HG03565 (cell line): ENCODE results near the gene CTNNA3.

Experiments used
- ATAC-seq: cut with Tn5 transposase; IDR thresholded peaks from one replicate; pipeline ENCODE4 v1.9.1; 2021; ENCODE audit warnings: mild to moderate bottlenecking, moderate library complexity; ENCODE audit not compliant: unreplicated experiment

Gene CTNNA3

DNA sequence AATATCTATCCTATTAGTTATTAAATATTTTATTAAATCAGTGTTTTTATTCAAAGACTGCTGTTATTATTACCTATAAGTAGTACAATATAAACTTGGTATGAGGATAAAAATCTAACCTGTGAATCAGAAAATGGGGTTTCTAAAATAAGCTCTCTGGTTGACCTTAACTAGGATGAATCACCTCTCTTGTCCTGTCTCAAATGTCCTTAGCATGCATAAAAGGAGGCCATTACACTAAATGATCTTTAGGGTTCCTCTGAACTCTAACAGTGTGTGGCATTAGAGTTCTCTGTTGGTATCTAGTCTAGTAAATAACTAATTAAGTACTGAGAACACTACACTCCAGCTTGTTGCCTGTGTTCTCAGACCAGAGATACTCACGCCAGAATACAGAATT is 913.2 kb downstream of the CTNNA3 start:
- no peak for ATAC-seq

DNA sequence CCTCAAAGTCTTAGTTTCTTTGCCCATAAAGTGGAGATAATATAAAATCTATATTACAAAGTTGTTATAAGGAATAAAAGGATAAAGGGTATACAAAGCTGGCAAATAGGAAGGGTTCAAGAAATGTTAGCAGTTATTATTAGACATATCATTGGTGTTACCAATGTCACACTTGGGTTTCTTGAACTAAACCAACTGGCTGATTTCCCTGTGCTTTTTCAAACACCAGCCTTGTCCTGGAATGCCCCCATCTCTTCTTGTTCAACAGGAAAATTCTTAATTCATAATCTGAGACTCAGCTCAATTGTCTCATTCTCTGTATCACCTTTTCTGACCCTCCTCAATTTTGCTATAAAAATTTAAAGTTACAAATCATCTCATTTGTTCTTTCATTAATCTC is 913.9 kb downstream of the CTNNA3 start:
- ATAC-seq = no peak

GRCh38 chr10:66780796-66781195 is 915.2 kb downstream of the CTNNA3 start:
- ATAC-seq = no peak

GRCh38 chr10:66778351-66778750 is 917.6 kb downstream of the CTNNA3 start:
- no peak for ATAC-seq

DNA sequence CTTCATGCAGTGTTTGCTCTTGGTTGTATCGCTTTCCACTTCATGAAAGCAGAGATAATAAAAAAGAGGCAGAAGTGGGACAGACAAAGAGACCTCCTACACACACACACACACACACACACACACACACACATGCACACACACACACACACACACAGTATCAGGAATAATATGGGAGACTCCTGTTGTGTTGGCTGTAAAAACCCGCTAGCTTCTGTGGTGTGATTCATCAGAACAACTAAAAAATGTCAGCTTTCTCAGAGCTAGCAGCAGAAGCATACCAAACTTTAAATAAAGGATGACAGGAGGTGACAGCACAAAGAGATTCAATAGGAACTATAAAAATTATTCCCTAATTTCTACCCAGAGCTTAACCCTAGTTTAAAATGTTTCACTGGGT is 918.3 kb downstream of the CTNNA3 start:
- ATAC-seq = no peak

DNA sequence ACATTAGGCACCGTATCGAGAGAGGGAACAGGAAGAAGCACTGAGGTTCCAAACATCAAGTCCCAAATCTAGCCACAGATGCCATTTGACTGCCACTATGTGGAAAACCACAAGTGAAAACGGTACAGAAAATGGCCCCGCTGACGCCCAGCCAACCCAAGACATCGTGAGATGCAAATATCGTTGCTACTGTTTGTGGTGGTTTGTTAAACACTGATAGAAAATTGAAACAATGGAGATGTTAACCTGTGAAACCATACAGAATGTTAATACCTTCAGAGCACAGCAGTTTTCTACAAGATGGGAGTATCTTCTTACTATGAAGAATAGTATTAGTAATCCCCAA is 922.5 kb downstream of the CTNNA3 start:
- no peak for ATAC-seq

DNA sequence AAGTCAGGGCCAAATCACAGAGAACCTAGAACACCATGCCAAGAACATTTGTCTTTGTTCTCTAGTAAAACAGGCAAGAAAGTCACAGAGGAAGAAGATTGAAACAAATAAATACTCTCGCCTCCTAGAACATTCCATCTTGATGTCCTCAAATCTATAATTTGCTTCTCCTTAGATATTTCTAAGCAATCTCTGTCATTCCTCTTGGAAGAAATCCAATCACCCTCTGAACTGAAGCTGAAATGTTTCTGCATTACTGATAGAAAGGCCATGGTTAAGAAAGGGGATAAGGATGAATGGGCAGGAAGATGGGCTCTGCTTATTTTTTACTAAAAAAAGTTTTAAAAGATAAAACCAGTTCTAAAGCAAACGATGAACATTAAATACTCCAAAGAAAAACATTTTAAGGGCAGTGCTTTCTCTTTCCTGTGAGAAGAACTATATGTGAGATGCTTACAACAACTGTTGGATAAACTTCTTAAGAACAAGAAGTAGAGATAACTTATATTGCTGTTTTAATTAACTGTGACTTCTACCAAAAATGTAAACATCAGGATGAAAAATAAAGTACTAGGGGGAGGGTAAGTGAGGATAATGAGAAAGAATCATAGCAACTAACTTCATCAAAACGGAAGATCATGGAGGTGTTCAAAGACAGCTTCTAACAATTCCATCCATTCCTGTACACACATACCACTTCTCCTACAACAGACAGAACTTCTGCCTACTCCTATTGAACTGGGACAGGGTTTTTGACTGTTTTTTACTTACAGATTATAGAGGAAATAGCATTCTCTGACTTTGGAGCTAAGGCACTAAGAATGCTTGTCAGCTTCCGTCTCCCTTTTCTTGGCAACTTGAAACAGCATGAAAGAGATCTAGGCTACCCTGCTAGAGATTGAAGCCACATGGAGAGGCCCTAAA is 923.2 kb downstream of the CTNNA3 start:
- no peak for ATAC-seq

DNA sequence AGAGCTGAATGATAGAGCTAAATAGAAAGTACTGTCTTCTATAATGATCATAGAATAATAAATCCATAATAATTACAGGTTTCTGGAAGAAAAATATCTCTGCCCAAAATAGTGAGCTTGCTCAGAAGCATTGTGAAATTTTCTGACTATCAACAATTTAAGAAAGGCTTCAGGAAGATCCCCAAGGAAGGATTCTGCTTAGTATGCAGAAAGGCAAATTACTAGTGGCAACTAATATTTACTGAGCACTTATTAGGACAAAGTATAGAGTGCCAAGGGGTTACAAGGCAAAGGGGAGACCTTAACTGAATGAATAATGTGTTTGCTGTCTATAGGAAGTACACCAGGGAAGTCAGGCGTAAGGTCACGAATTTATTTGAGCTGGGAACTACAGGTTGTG is 928.3 kb downstream of the CTNNA3 start:
- ATAC-seq = no peak

DNA sequence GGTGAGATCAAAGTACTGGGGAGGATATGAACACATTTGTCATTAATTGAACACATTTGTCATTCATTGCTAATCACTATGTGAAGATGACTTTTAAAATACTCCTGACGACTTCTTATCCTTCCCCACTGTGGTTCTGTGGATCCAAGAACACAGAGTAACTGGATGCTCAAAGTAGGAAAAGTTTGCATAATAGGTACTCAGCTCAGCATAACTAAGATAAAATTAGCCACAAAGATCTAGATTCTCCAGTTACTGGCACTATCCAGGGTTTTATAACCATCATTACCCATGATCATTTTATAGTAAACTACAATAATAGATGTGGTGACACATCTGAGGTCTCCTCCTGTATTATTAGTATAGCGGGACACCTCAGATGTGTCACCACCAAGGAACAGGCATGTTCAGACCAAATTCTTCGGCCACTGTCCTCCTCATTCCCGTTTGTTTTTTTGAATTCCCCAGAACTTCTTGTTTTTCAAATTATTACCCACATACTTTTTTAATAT is 933.7 kb downstream of the CTNNA3 start:
- no peak for ATAC-seq

DNA sequence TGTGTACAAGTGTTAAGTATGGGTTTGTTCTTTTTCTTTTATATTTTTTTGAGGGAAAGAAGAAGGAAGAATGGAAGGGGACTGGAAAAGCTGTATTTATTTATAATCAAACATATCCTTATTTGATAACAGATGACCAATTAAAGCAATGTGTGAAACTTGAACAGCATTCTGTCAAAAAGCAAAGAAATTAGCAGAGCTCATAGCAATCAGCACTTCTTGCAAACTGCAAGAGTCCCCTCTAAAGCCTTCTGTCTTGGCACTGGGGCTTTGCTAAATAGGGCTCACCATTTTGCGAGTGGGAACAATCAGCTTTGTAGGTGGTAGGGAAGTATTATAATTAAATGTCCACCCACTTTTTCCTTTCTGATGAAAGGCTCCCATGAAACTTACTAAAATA is 935.1 kb downstream of the CTNNA3 start:
- ATAC-seq = no peak

DNA sequence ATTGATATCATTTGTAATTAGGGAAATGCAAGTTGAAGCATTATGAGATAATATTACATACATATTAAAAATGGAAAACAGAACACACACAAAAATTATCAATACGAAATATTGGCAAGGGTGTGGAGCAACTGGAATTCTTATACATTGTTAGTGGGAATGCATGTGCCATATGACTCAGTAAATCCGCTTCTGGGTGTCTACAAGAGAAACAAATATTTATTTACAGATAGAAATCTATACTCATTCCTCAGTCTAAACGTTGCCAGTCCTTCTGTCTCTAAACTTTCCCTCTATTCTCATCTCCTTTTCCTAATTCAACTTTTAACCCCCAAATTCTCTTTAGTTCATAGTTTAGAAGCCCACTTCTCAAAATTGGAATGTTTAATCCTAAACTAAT is 940.5 kb downstream of the CTNNA3 start:
- no peak for ATAC-seq

- no peak for ATAC-seq
Observed at GRCh38 chr10:66752714-66753113, 943.3 kb downstream of the CTNNA3 start.

GRCh38 chr10:66748217-66748616 is 947.8 kb downstream of the CTNNA3 start:
- no peak for ATAC-seq

- ATAC-seq = no peak
Observed at GRCh38 chr10:66747451-66747850, 948.5 kb downstream of the CTNNA3 start.

DNA sequence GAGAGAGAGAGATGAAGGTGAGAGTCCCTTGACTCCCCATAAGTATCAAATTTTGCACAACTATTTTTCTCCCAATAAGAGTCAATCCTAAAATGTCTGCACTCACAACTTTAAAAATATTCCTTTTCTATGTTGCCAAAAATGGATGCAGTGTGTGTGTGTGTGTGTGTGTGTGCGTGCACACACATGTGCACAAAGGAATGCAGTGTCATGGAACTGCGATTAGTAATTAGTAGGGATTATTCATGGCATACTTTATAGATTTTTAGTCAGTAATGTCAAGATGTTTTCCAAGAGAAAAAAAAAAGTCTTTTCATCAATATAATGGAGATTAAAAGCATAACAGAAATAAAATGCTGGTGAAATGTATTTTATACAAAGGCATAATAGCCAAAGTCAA is 949.3 kb downstream of the CTNNA3 start:
- no peak for ATAC-seq

DNA sequence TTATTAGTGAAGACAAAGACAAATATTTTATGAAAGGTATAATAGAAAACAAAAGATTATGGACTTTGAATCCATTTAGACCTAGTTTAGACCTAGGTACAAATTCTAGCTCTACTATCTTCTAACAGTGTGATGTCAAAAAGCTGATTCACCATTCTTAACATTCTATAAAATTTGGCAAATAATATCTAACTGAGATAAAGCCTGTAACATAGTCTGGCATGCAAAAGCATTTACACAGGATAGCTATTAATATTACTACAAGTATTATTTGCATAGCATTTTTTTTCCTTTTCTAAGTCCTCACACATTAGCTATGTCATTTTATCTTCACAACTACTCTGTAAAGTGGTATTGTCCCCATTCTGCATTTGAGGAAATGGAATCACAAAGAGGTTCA is 949.7 kb downstream of the CTNNA3 start:
- no peak for ATAC-seq

GRCh38 chr10:66744915-66745314 is 951.1 kb downstream of the CTNNA3 start:
- no peak for ATAC-seq

- ATAC-seq = no peak
Observed at GRCh38 chr10:66737241-66737640, 958.8 kb downstream of the CTNNA3 start.

DNA sequence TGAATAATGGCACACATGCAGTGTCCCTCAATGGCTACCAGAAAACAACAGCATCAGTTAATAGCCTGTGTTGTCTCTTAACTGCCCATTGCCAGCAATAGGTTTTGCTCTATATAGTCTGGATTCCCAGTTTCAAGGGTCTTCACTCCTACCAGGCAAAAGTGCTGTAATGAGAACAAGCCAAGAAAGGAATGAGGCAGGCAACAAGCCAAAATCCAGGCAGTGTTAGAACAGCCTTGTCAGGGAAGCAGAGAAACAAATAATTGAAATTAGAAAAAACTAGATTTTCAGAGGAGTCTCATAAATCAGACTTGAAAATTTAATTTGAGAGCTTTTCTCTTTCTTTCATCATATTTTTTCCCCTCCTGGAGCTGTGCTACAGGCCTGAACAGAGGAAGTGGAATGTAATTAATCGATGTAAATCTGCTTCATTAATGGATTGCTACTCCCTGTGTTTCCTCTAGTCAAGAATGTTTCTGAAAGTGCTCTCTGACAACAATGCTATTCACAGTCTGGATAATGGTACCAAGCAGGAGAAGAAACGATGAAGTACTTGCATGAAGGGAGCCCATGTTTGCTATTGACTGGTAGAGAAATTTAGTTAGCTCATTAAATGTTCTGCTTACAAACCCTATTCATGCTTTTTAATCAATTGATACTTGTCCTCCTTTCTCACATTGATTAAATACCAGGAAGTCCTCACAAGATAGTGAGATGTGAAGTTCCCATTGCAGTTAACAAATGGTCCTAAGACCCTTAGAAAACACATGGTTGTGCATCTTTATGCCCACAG is 972.2 kb downstream of the CTNNA3 start:
- ATAC-seq = no peak

DNA sequence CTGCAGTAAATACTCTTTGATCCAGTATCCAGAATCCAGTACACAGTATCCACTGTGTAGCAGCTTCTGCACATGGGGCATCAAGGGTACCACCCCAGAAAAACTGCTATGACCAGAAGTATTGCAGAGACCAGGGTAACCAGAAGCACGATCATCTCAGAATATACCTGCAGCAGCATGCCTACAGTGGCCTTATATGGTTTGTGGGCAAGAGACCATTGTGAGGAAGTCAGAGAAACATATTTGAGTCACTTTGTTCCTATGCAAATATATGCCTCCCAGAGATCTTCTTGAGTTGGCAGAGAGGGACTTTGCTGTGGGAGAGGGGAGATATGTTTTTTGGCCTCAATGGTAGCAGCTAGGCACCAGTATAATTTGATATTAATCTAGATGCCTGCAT is 976.5 kb downstream of the CTNNA3 start:
- no peak for ATAC-seq

DNA sequence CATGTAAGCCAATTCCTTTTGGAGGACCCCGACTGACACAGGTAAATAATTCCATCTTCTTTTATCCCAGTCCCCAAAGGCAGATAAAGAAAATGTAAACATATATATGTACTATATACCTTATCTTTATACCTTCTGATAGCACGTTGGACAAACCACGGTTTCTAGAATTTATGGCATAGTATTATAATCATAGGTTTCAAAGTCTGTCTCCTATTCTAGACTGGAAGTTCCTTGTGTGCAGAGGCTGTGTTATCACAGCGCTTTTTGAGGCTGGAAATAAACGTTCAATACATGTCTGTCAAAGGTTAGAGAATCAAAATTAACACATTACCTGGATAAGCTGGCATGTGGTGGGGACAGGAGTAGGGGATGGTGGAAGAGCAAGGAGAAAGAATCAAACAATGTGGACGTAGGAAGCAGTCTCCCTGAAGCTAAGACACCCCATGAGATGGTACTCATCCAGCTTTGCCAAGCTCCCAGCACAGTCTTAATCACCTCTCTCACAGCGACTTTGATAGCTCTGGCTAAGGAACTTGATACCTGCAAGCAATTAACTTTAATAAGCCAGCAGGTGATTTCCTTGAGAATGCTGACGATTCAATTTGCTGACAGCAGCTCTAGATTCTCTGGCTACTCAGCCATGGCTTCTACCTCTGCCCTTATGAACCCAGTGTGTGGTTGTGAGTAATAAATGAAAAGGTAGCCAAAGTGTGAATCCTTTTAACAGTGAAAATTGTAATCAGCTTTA is 978.6 kb downstream of the CTNNA3 start:
- ATAC-seq = no peak
